ENCODE measurements around the gene AIRE. TPM values are rescaled to one million over a fixed set of nuclear protein-coding genes. Genes with fewer than 3 reads are reported as not detected.

The AIRE gene
- total and polyA plus RNA-seq, 2 of the 13 experiments (the other 11 are each of a cell fraction or from before 2014, with no cell fraction given), result not detected

- TF ChIP-seq, protein P1, sequence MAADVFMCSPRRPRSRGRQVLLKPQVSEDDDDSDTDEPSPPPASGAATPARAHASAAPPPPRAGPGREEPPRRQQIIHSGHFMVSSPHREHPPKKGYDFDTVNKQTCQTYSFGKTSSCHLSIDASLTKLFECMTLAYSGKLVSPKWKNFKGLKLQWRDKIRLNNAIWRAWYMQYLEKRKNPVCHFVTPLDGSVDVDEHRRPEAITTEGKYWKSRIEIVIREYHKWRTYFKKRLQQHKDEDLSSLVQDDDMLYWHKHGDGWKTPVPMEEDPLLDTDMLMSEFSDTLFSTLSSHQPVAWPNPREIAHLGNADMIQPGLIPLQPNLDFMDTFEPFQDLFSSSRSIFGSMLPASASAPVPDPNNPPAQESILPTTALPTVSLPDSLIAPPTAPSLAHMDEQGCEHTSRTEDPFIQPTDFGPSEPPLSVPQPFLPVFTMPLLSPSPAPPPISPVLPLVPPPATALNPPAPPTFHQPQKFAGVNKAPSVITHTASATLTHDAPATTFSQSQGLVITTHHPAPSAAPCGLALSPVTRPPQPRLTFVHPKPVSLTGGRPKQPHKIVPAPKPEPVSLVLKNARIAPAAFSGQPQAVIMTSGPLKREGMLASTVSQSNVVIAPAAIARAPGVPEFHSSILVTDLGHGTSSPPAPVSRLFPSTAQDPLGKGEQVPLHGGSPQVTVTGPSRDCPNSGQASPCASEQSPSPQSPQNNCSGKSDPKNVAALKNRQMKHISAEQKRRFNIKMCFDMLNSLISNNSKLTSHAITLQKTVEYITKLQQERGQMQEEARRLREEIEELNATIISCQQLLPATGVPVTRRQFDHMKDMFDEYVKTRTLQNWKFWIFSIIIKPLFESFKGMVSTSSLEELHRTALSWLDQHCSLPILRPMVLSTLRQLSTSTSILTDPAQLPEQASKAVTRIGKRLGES (CRISPR knock-in tag; IDR thresholded peaks at IDR 0.05; ENCODE audit: borderline replicate concordance), result no peak
- no peak for TF ChIP-seq ZNF20 (CRISPR knock-in tag; IDR thresholded peaks at IDR 0.05)
- peak; percentile 64 for TF ChIP-seq AGO2 (optimal IDR thresholded peaks at IDR 0.05; ENCODE audit: low read depth, low read length)
- no peak for TF ChIP-seq ZNF484 (CRISPR knock-in tag; IDR thresholded peaks at IDR 0.05; ENCODE audit: borderline replicate concordance, low read depth)
Measured at GRCh38 chr21:44326716-44327602, 41.3 kb downstream of the AIRE start (continued).

- intact Hi-C loops (cut with micrococcal nuclease; ENCODE audit: unreplicated experiment), result no loop called here
- Histone ChIP-seq H2AFZ (ENCODE audit: low read length) (no peak overlapping the region), H3K36me3 (replicated peaks in 1 of 2; ENCODE audit: control insufficient read depth in 1 of 2, insufficient read depth in 2 of 2, low read length in 2 of 2) (peaks cover 11 to 35% of the 10 kb centered on the region in 2 experiments; a peak in 4 of 5 replicates), H3K27me3 (ENCODE audit: control insufficient read depth in 1 of 2, insufficient read depth in 2 of 2, low read length in 2 of 2) (no peaks in the 10 kb centered on the region), H3K27ac (ENCODE audit: extremely low read length, insufficient read depth, low read length) (no peak overlapping the region), H3K9me3 (ENCODE audit: low read length) (no peaks in the 10 kb centered on the region), H3K4me3 (replicated peaks in 1 of 3; ENCODE audit: insufficient read depth in 1 of 3, low read depth in 2 of 3, low read length in 3 of 3) (no peak overlapping the region), H4K20me1 (ENCODE audit: insufficient read depth, low read length) (no peaks in the 10 kb centered on the region), H3K4me2 (ENCODE audit: low read depth, low read length) (no peak overlapping the region), H3K79me2 (ENCODE audit: insufficient read depth, low read length) (no peaks in the 10 kb centered on the region), H3K9ac (ENCODE audit: insufficient read depth, low read depth, low read length) (no peak overlapping the region), H3K4me1 (ENCODE audit: insufficient read depth, low read length) (no peaks in the 10 kb centered on the region)
- FAIRE-seq, result no peak
- WGBS (ENCODE audit: low lambda C conversion rate), result 100% methylated on average over 1 of the region's 11 CpGs
- ChIA-PET POLR2A (interaction anchor here (0.8 kb wide), 1 partner anchor 27 kb away, joined by 3 read pairs; no protein-coding TSS in a partner anchor), CTCF (ENCODE audit: low intra/inter-chr PET ratio, low total read pairs) (no interaction called here)
- DNase-seq (ENCODE audit: low spot score), result no peak
- in situ Hi-C loops (cut with HindIII; ENCODE audit: extremely low pct_ligation_motif_present, low pct_unique_long_range_greater_than_20kb), result no loop called here
- no TSS peak for BruUV-seq (replicated peaks)
- no peak for TF ChIP-seq HES4 (CRISPR knock-in tag; IDR thresholded peaks at IDR 0.05; ENCODE audit: borderline replicate concordance)
- no peak for TF ChIP-seq SP4 (CRISPR knock-in tag; IDR thresholded peaks at IDR 0.05)
- TF ChIP-seq ZSCAN12 (CRISPR knock-in tag; IDR thresholded peaks at IDR 0.05), result no peak
- TF ChIP-seq RBFOX2 (IDR thresholded peaks at IDR 0.05; ENCODE audit: low read depth, low read length), result 0 out of 2 replicates have a peak, but pooled peaks have one; percentile 0
- TF ChIP-seq PHF5A (CRISPR knock-in tag; IDR thresholded peaks at IDR 0.05; ENCODE audit: low read depth, unreplicated experiment), result no peak
- no peak for TF ChIP-seq SIN3A (IDR thresholded peaks at IDR 0.05; ENCODE audit: borderline replicate concordance, low read depth, low read length)
- TF ChIP-seq ZFYVE20 (CRISPR knock-in tag; IDR thresholded peaks at IDR 0.05; ENCODE audit: borderline replicate concordance, low read depth), result no peak
- no peak for TF ChIP-seq ZSCAN22 (CRISPR knock-in tag; IDR thresholded peaks at IDR 0.05)
- no peak for TF ChIP-seq SNRNP70 (IDR thresholded peaks at IDR 0.05; ENCODE audit: low read depth, low read length)
- 0 out of 4 replicates have a peak, but pooled peaks of 1 of the 2 experiments have one; percentile 16 for TF ChIP-seq POLR2A (IDR thresholded peaks at IDR 0.05; ENCODE audit: insufficient read depth in 1 of 2, low read depth in 2 of 2, low read length in 2 of 2)
- no peak for TF ChIP-seq THAP11 (CRISPR knock-in tag; IDR thresholded peaks at IDR 0.05)
- TF ChIP-seq BCL6 (CRISPR knock-in tag; IDR thresholded peaks at IDR 0.05), result no peak
- TF ChIP-seq ZNF841 (CRISPR knock-in tag; IDR thresholded peaks at IDR 0.05; ENCODE audit: borderline replicate concordance), result no peak
- TF ChIP-seq TP53 (CRISPR knock-in tag; conservative IDR thresholded peaks at IDR 0.05), result no peak
- TF ChIP-seq ZFY (CRISPR knock-in tag; IDR thresholded peaks at IDR 0.05), result peak; percentile 11; the same call in 1 of the 2 replicates
- no peak for TF ChIP-seq MTA1 (CRISPR knock-in tag; IDR thresholded peaks at IDR 0.05; ENCODE audit: borderline replicate concordance)
- no peak for ATAC-seq
Measured at GRCh38 chr21:44327603-44327974, 41.9 kb downstream of the AIRE start.

All from HepG2 (cell line).